Measurements from ENCODE around the gene DLG2. TPM values are rescaled to one million over a fixed set of nuclear protein-coding genes. Genes with fewer than 3 reads are reported as not detected.

DLG2 gene
- total and polyA plus RNA-seq, 2 donors (not counting 3 experiments of a cell fraction or from before 2014, with no cell fraction given) = 0.15 to 1.1 TPM

DNA sequence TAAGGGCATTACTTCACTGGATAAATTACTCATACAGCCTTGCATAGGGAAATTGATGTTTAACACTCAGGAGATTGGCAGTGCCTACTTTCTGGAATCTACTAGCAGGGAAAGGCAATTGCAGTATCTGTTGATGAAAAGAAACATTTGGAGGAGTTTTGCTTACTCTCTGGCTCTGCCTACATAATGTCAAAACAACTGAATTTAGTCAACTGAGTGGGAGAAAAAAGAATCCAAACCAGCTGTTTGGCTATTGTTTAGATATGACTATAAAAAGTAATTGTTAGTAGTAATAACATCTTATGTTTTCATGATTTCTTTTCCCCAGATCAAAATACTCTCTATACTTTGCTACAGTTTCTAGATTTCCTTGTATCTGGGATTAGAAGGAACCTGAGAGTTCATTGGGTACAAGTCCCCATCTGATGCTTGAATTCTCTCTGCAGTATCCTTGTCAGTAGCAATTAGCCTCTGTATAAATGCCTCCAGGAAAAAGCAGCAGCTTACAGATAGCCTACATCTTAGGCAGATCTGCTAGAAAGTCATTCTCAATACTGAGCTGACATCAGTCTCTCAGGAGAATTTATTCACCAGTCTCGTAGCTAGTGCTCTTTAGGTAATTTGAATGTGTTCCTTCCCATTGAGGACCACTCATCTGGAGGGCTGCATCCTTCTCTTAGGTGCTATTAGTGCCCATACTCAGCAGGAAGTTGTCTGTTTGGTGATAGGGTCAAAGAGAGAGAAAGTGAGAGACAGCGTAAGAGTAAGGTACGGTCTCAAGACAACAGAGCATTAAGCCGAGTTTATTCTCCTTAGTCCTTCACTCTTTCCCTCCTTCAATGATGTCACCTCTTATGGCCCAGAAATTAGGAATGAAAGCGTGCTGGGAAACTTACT lies 2155.1 kb downstream of the DLG2 start:
- CTCF ChIA-PET = no interaction called here

More for the DNA sequence above, 2155.1 kb downstream of the DLG2 start:
- dilution Hi-C loops (cut with MboI; ENCODE audit: extremely low pct_ligation_motif_present, low sequenced_read_pairs) = no loop called here
- H3K36me3 ChIP-seq (ENCODE audit: control insufficient read depth in 2 of 2, extremely low read depth in 1 of 2, insufficient read depth in 2 of 2, low read length in 2 of 2) = no peaks in the 10 kb centered on the region
- no peak overlapping the region for H2AFZ ChIP-seq (ENCODE audit: low read depth, low read length)
- H3K27me3 ChIP-seq (ENCODE audit: control insufficient read depth in 2 of 2, insufficient read depth in 2 of 2, low read length in 2 of 2) = no peaks in the 10 kb centered on the region
- no peak overlapping the region for H3K27ac ChIP-seq (ENCODE audit: insufficient read depth, low read depth, low read length)
- no peak overlapping the region for H3K9ac ChIP-seq (replicated peaks; ENCODE audit: extremely low read depth, insufficient read depth, low read length)
- POLR2A ChIA-PET = no interaction called here
- H3K4me1 ChIP-seq (ENCODE audit: control insufficient read depth, extremely low read depth, insufficient read depth, low read length) = no peaks in the 10 kb centered on the region
- DNase-seq (ENCODE audit: low read depth, low spot score) = no peak
- intact Hi-C loops (cut with micrococcal nuclease) = no loop called here
- no TSS peak for BruUV-seq (replicated peaks)
- no peaks in the 10 kb centered on the region for H3K79me2 ChIP-seq (ENCODE audit: control insufficient read depth, insufficient read depth, low read length)
- FAIRE-seq = no peak
- H3K4me3 ChIP-seq (replicated peaks in 1 of 3; ENCODE audit: insufficient read depth in 1 of 3, low read depth in 1 of 3, low read length in 3 of 3) = no peak overlapping the region
- H3K9me3 ChIP-seq (replicated peaks; ENCODE audit: control insufficient read depth, insufficient read depth, low read length) = no peaks in the 10 kb centered on the region
- H3K4me2 ChIP-seq (ENCODE audit: insufficient read depth, low read length) = no peak overlapping the region
- TF ChIP-seq, protein P1, sequence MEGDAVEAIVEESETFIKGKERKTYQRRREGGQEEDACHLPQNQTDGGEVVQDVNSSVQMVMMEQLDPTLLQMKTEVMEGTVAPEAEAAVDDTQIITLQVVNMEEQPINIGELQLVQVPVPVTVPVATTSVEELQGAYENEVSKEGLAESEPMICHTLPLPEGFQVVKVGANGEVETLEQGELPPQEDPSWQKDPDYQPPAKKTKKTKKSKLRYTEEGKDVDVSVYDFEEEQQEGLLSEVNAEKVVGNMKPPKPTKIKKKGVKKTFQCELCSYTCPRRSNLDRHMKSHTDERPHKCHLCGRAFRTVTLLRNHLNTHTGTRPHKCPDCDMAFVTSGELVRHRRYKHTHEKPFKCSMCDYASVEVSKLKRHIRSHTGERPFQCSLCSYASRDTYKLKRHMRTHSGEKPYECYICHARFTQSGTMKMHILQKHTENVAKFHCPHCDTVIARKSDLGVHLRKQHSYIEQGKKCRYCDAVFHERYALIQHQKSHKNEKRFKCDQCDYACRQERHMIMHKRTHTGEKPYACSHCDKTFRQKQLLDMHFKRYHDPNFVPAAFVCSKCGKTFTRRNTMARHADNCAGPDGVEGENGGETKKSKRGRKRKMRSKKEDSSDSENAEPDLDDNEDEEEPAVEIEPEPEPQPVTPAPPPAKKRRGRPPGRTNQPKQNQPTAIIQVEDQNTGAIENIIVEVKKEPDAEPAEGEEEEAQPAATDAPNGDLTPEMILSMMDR (IDR thresholded peaks at IDR 0.05; ENCODE audit: extremely low read depth in 1 of 2, insufficient read depth in 1 of 2, low read depth in 1 of 2, low read length in 2 of 2) = no peak
- no peak for TF ChIP-seq JUN (IDR thresholded peaks at IDR 0.05; ENCODE audit: borderline replicate concordance, insufficient read depth, insufficient read length, low read depth)
- no peak for TF ChIP-seq POLR2A (IDR thresholded peaks at IDR 0.05; ENCODE audit: low read depth, low read length)
- TF ChIP-seq MYC (IDR thresholded peaks at IDR 0.05; ENCODE audit: low read depth, low read length) = no peak
- TF ChIP-seq POLR2AphosphoS5 (IDR thresholded peaks at IDR 0.05; ENCODE audit: insufficient read depth, low read depth, low read length) = no peak
- TF ChIP-seq FOS (IDR thresholded peaks at IDR 0.05; ENCODE audit: borderline replicate concordance, insufficient read depth, low read length) = no peak
- TF ChIP-seq, protein P2, sequence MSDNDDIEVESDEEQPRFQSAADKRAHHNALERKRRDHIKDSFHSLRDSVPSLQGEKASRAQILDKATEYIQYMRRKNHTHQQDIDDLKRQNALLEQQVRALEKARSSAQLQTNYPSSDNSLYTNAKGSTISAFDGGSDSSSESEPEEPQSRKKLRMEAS (IDR thresholded peaks at IDR 0.05; ENCODE audit: insufficient read depth, insufficient read length) = no peak
- no peak for TF ChIP-seq EZH2 (IDR thresholded peaks at IDR 0.05; ENCODE audit: borderline replicate concordance, low read depth, low read length, severe bottlenecking)
- no peak for TF ChIP-seq GATA2 (IDR thresholded peaks at IDR 0.05; ENCODE audit: insufficient read depth, insufficient read length, low read depth, low read length)
- H3K9me1 ChIP-seq (replicated peaks; ENCODE audit: control insufficient read depth, extremely low read depth, insufficient read depth, low read length) = no peaks in the 10 kb centered on the region
- no peaks in the 10 kb centered on the region for H4K20me1 ChIP-seq (replicated peaks; ENCODE audit: control insufficient read depth, extremely low read depth, insufficient read depth, low read length)
